HG03025 (cell line): Measurements from ENCODE around the gene CYP20A1.

Source experiments
- ATAC-seq: cut with Tn5 transposase; IDR thresholded peaks from one replicate; pipeline ENCODE4 v1.9.1; 2021; ENCODE audit warnings: mild to moderate bottlenecking, moderate library complexity; ENCODE audit not compliant: unreplicated experiment, low FRiP score

The CYP20A1 gene

GRCh38 chr2:203354966-203355365 lies 116.1 kb downstream of the CYP20A1 start:
- ATAC-seq = no peak
